ENCODE data around the gene HAAO.

The HAAO gene

DNA sequence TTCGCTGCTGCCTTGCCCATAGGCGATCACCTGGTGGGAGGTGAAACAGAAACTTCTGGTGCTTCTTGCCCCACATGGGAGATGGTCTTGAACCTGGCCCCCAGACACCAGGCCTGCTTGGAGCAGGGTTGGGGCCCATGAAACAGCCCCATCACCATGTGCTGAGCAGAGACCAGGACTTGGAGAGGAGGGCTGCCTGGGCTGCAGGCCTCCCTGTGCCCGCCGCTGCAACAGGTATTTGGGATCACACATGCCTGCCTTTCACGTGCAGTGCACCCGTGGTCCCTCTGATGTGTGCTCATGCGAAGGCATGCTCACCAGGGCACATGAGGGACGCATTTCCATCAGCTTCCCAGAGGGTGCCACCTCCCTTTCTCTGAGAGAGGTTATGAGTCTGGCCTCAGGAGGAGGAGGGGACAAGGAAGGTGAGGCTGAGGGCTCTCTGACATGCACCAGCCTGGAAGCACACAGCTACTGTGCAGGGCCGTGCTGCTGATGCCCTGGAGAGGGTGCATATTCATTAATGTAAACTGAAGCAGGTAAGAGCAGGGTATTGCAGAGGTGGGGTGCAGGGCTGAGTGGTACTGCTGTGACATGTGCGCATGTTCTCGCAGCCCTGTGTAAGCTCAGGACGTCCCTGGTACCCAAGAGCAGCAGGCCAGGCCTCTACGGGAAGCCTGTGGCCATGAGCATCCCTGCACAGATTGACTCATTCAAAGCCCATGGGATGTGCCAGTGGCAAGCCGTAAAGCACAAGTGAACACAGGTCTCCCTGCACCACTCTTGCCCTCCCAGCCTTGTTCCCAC is 24.3 kb downstream of the HAAO start:
- TF ChIP-seq CEBPB (IDR thresholded peaks at IDR 0.05) (no peak), EP300 (IDR thresholded peaks at IDR 0.05; ENCODE audit: borderline replicate concordance) (no peak), ZBTB7A (IDR thresholded peaks at IDR 0.05; ENCODE audit: low read depth) (no peak), TCF12 (IDR thresholded peaks at IDR 0.05; ENCODE audit: low read depth) (no peak), EGR1 (IDR thresholded peaks at IDR 0.05) (no peak), NFIC (IDR thresholded peaks at IDR 0.05) (no peak), RAD21 (IDR thresholded peaks at IDR 0.05; ENCODE audit: low read depth) (no peak)
- TF ChIP-seq, protein P1, sequence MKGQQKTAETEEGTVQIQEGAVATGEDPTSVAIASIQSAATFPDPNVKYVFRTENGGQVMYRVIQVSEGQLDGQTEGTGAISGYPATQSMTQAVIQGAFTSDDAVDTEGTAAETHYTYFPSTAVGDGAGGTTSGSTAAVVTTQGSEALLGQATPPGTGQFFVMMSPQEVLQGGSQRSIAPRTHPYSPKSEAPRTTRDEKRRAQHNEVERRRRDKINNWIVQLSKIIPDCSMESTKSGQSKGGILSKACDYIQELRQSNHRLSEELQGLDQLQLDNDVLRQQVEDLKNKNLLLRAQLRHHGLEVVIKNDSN (IDR thresholded peaks at IDR 0.05) = no peak

DNA sequence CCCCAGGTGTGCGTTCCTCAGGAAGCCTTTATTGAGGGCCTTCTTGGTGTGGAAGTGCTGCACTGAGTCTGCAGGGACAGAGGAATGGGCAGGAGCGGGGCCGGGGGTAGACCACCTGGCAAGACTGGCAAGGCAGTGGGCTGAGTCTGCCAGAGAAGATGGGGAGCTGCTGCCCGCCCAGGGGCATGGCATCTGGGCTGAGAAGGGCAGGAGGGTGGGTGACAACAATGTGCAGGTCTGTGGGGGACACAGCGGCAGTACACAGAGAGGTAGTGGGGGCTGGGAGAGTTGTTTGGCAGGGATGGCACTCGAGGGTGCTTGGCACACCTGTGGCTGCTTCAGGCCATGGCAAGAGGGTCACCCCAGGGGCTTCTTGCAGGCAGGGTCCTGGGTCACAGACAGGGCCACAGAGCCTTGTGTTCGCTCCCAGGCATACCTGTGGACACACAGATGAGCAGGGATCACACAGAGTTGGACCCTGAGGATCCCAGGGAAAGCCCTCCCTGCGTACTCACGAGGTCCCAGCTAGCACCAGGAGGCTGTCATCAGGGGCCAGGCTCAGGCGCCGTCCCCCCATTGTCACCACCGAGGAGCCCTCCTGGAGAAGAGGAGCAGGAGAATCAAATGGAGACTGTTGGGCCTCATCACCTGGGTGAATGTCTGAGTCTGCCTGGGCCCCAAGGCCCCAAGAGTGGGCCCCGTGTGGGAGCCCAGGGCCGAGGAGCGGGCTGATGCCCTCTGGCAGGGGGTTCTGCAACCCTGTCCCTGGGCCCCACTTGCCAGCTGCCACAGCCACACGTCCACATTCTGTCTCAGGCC is 25.1 kb downstream of the HAAO start:
- TF ChIP-seq RAD21 (IDR thresholded peaks at IDR 0.05; ENCODE audit: low read depth) = no peak
- TF ChIP-seq TAF1 (IDR thresholded peaks at IDR 0.05; ENCODE audit: low read depth) = no peak
- no peak for TF ChIP-seq ZBTB7A (IDR thresholded peaks at IDR 0.05; ENCODE audit: low read depth)
- no peak for TF ChIP-seq CREB1 (IDR thresholded peaks at IDR 0.05; ENCODE audit: low read depth)
- TF ChIP-seq, protein P2, sequence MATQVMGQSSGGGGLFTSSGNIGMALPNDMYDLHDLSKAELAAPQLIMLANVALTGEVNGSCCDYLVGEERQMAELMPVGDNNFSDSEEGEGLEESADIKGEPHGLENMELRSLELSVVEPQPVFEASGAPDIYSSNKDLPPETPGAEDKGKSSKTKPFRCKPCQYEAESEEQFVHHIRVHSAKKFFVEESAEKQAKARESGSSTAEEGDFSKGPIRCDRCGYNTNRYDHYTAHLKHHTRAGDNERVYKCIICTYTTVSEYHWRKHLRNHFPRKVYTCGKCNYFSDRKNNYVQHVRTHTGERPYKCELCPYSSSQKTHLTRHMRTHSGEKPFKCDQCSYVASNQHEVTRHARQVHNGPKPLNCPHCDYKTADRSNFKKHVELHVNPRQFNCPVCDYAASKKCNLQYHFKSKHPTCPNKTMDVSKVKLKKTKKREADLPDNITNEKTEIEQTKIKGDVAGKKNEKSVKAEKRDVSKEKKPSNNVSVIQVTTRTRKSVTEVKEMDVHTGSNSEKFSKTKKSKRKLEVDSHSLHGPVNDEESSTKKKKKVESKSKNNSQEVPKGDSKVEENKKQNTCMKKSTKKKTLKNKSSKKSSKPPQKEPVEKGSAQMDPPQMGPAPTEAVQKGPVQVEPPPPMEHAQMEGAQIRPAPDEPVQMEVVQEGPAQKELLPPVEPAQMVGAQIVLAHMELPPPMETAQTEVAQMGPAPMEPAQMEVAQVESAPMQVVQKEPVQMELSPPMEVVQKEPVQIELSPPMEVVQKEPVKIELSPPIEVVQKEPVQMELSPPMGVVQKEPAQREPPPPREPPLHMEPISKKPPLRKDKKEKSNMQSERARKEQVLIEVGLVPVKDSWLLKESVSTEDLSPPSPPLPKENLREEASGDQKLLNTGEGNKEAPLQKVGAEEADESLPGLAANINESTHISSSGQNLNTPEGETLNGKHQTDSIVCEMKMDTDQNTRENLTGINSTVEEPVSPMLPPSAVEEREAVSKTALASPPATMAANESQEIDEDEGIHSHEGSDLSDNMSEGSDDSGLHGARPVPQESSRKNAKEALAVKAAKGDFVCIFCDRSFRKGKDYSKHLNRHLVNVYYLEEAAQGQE (IDR thresholded peaks at IDR 0.05; ENCODE audit: low read depth) = no peak
- TF ChIP-seq EP300 (IDR thresholded peaks at IDR 0.05; ENCODE audit: borderline replicate concordance) = no peak
- no peak for TF ChIP-seq YY1 (IDR thresholded peaks at IDR 0.05; ENCODE audit: low read depth)
- no peak for TF ChIP-seq NFIC (IDR thresholded peaks at IDR 0.05)
- TF ChIP-seq, protein P3, sequence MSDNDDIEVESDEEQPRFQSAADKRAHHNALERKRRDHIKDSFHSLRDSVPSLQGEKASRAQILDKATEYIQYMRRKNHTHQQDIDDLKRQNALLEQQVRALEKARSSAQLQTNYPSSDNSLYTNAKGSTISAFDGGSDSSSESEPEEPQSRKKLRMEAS (IDR thresholded peaks at IDR 0.05) = no peak
- no peak for TF ChIP-seq CEBPB (IDR thresholded peaks at IDR 0.05)
- no peak for TF ChIP-seq EGR1 (IDR thresholded peaks at IDR 0.05)
- TF ChIP-seq TCF12 (IDR thresholded peaks at IDR 0.05; ENCODE audit: low read depth) = no peak
- TF ChIP-seq, protein P1 (IDR thresholded peaks at IDR 0.05) = no peak
- TF ChIP-seq FOXM1 (IDR thresholded peaks at IDR 0.05; ENCODE audit: borderline replicate concordance, low read depth) = no peak

DNA sequence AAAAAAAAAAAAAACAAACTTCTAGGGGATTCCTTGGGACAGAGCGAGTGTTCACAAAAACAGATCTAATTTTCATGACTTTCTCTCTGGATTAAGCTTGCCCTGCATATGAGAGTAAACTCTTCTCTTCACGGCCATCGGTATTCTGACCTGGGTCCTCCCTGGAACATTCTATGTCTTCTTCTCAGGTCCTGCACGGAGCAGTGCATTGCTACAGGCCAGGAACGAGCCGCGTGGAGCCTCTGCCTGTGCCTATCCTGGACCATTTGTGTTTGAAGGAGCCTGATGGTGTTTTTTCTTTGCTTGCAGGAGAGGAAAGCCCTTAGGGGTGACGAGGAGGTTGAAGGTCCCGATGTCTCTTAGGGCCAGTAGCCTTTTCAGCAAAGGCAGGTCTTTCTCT is 26.7 kb downstream of the HAAO start:
- TF ChIP-seq EP300 (IDR thresholded peaks at IDR 0.05; ENCODE audit: borderline replicate concordance) (no peak), CREB1 (IDR thresholded peaks at IDR 0.05; ENCODE audit: low read depth) (no peak), TCF12 (IDR thresholded peaks at IDR 0.05; ENCODE audit: low read depth) (no peak), YY1 (IDR thresholded peaks at IDR 0.05; ENCODE audit: low read depth) (no peak), ZBTB7A (IDR thresholded peaks at IDR 0.05; ENCODE audit: low read depth) (no peak), NFIC (IDR thresholded peaks at IDR 0.05) (no peak), RAD21 (IDR thresholded peaks at IDR 0.05; ENCODE audit: low read depth) (no peak), TAF1 (IDR thresholded peaks at IDR 0.05; ENCODE audit: low read depth) (no peak), CEBPB (IDR thresholded peaks at IDR 0.05) (no peak), FOXM1 (IDR thresholded peaks at IDR 0.05; ENCODE audit: borderline replicate concordance, low read depth) (no peak), TEAD4 (IDR thresholded peaks at IDR 0.05) (no peak), EGR1 (IDR thresholded peaks at IDR 0.05) (no peak)
- TF ChIP-seq, protein P1 (IDR thresholded peaks at IDR 0.05) = no peak
- TF ChIP-seq, protein P2 (IDR thresholded peaks at IDR 0.05; ENCODE audit: low read depth) = no peak
- TF ChIP-seq, protein P3 (IDR thresholded peaks at IDR 0.05) = no peak

DNA sequence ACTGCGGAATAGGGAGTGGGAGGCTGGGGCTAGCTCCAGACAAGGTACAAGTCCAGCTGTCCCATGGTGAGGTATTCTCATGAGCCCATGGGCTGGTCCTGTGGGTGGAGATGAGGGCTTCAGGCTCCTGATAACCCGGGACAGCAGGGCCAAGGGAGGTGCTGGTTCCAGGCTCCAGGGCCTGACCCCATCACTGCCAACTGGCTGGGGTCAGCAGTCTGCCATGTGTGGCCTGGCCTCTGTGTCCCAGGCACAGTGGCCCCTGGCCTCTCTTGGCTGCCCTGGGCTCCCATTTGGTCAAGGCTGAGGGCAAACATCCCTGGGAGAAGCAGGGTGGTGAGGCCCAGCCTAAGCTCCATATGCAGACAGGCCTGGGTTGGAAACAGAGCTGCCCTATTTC is 27.5 kb downstream of the HAAO start:
- TF ChIP-seq, protein P2 (IDR thresholded peaks at IDR 0.05; ENCODE audit: low read depth) = no peak
- TF ChIP-seq NFIC (IDR thresholded peaks at IDR 0.05) (no peak), EGR1 (IDR thresholded peaks at IDR 0.05) (no peak), TCF12 (IDR thresholded peaks at IDR 0.05; ENCODE audit: low read depth) (no peak), FOXM1 (IDR thresholded peaks at IDR 0.05; ENCODE audit: borderline replicate concordance, low read depth) (no peak)
- TF ChIP-seq, protein P1 (IDR thresholded peaks at IDR 0.05) = no peak
